ENCODE data around the gene MYO7A.

DNA sequence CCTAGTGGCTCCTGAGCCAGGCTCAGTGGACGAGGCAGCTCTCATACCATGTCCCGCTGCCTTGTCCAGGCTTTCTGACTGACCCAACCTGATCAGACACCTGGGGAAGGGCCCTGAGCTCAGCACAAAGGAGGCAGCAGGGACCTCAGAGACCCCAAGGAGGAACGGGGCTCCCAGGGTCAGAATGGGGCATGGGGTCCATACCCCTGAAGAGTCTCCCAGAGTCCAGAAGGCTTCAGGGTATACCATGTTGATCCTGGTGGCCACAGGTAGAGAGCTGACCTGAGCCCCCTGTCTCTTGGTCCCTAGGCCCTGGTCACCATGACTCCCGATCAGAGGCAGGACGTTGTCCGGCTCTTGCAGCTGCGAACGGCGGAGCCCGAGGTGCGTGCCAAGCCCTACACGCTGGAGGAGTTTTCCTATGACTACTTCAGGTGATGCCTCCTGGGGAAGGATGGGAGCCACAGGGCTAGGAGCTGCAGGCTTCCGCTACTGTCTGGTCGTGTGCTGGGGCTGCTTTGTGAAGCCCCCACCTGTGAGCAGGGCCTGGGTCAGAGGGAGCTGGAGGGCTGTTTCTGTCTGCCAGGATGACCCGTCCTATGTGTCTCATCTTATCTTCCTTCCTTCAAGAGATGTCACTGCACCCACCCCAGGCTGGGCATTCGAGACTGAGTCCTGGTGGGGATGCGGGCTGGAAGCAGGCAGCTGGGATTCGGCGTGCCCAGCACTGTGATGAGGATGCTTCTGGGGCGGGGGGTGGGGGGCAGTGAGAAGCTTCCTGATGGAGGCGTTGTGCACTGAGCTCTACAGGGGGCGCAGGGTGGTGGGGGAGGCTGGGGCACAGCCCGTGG, 74.2 kb downstream of the MYO7A start:
- TF ChIP-seq, protein P1, sequence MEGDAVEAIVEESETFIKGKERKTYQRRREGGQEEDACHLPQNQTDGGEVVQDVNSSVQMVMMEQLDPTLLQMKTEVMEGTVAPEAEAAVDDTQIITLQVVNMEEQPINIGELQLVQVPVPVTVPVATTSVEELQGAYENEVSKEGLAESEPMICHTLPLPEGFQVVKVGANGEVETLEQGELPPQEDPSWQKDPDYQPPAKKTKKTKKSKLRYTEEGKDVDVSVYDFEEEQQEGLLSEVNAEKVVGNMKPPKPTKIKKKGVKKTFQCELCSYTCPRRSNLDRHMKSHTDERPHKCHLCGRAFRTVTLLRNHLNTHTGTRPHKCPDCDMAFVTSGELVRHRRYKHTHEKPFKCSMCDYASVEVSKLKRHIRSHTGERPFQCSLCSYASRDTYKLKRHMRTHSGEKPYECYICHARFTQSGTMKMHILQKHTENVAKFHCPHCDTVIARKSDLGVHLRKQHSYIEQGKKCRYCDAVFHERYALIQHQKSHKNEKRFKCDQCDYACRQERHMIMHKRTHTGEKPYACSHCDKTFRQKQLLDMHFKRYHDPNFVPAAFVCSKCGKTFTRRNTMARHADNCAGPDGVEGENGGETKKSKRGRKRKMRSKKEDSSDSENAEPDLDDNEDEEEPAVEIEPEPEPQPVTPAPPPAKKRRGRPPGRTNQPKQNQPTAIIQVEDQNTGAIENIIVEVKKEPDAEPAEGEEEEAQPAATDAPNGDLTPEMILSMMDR (IDR thresholded peaks at IDR 0.05): no peak
- no peak for TF ChIP-seq ZFX (IDR thresholded peaks at IDR 0.05; ENCODE audit: borderline replicate concordance)
